ENCODE data around the gene CACNA1C. TPM values are rescaled to one million over a fixed set of nuclear protein-coding genes. Genes with fewer than 3 reads are reported as not detected.

The CACNA1C gene
- total RNA-seq, 1 experiment from 2014 or later: 3.7 TPM

DNA sequence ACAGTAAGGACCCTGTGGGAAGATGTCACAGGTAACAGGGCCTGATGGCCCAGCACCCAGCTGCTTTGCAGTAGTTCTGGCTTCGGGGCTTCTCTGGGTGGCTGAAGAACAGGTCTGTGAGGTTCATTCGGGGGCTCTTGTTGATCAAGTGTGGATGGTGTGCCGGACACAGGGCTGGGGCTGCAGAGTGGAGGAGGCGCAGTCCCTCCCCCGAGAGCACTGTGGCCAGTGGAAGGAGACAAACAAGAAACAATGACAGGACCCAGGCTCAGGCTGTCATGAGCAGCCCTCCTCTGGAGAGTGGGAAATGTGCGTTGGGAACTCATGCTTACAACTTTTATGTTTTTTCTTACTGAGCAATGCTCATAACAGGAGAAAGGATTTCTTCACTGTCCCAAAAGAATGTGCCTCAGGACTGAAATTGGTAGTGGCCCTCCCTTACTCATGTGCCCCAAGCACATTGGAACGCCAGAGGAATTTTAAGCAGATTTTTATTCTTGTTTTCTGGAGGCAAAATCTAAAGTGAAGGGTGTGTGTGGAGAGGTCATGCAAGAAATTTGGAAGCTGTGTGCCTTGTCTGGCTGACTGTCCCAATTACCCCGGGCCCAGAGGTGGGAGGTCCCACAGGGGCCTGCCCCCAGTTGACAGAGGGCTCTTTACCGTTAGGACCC is 233.8 kb downstream of the CACNA1C start:
- H3K27ac ChIP-seq (ENCODE audit: low read depth, low read length, poor library complexity, severe bottlenecking): no peak overlapping the region
- H3K27me3 ChIP-seq (replicated peaks; ENCODE audit: insufficient read depth, low read depth, low read length, poor library complexity): no peaks in the 10 kb centered on the region
- no TSS peak for BruUV-seq (replicated peaks)
- DNase-seq (ENCODE audit: low spot score): no peak
- ChIA-PET POLR2A (ENCODE audit: low non-redundant PET) (no interaction called here), CTCF (interaction anchor here (1.0 kb wide), 1 partner anchor 231 kb away, joined by 3 read pairs; no protein-coding TSS in a partner anchor)
- H3K9me3 ChIP-seq (ENCODE audit: low read depth, low read length, poor library complexity, severe bottlenecking): peaks cover under 1% of the 10 kb centered on the region
- H3K36me3 ChIP-seq (ENCODE audit: insufficient read depth, low read length, poor library complexity, severe bottlenecking): no peaks in the 10 kb centered on the region
- no peak overlapping the region for H3K4me3 ChIP-seq (ENCODE audit: low read depth, low read length, poor library complexity, severe bottlenecking)
- intact Hi-C loops (cut with micrococcal nuclease; ENCODE audit: unreplicated experiment): loop anchor here (5.0 kb wide), 1 partner anchor 296 kb away; no protein-coding TSS in a partner anchor
- TF ChIP-seq EZH2 (IDR thresholded peaks at IDR 0.05; ENCODE audit: borderline replicate concordance, low read depth, low read length, poor library complexity, severe bottlenecking): no peak
- TF ChIP-seq, protein P1, sequence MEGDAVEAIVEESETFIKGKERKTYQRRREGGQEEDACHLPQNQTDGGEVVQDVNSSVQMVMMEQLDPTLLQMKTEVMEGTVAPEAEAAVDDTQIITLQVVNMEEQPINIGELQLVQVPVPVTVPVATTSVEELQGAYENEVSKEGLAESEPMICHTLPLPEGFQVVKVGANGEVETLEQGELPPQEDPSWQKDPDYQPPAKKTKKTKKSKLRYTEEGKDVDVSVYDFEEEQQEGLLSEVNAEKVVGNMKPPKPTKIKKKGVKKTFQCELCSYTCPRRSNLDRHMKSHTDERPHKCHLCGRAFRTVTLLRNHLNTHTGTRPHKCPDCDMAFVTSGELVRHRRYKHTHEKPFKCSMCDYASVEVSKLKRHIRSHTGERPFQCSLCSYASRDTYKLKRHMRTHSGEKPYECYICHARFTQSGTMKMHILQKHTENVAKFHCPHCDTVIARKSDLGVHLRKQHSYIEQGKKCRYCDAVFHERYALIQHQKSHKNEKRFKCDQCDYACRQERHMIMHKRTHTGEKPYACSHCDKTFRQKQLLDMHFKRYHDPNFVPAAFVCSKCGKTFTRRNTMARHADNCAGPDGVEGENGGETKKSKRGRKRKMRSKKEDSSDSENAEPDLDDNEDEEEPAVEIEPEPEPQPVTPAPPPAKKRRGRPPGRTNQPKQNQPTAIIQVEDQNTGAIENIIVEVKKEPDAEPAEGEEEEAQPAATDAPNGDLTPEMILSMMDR (conservative IDR thresholded peaks at IDR 0.05; ENCODE audit: low read depth, low read length): no peak
- peaks cover 81% of the 10 kb centered on the region for H3K4me1 ChIP-seq (ENCODE audit: insufficient read depth, low read length, poor library complexity, severe bottlenecking)

DNA sequence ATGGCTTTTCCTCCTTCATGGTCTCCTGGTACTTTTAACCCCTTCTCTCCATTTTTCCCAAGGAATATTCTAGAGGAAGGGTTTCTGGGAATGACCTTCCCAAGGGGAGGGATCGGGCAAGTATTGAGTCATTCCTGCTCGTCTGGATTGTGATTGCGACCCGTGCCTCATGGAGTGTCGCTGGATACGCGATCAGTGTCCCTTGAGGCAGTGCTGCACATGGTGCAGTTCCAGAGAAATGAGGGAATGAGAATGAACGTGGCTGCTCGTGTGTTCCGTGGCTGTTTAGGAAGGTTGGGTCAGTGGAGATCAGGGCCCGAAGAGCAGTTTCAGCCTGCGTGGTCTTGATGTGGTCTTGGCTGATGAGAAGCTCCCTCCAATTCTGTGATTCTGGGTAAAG is 234.4 kb downstream of the CACNA1C start:
- TF ChIP-seq EZH2 (IDR thresholded peaks at IDR 0.05; ENCODE audit: borderline replicate concordance, low read depth, low read length, poor library complexity, severe bottlenecking): no peak
- TF ChIP-seq, protein P1 (conservative IDR thresholded peaks at IDR 0.05; ENCODE audit: low read depth, low read length): no peak
- ChIA-PET CTCF (no interaction called here), POLR2A (ENCODE audit: low non-redundant PET) (interaction anchor here (0.6 kb wide), 1 partner anchor 23 kb away, joined by 3 read pairs; no protein-coding TSS in a partner anchor)
- Histone ChIP-seq H3K27ac (ENCODE audit: low read depth, low read length, poor library complexity, severe bottlenecking) (no peak overlapping the region), H3K27me3 (replicated peaks; ENCODE audit: insufficient read depth, low read depth, low read length, poor library complexity) (no peaks in the 10 kb centered on the region), H3K4me1 (ENCODE audit: insufficient read depth, low read length, poor library complexity, severe bottlenecking) (peaks cover 80% of the 10 kb centered on the region), H3K9me3 (ENCODE audit: low read depth, low read length, poor library complexity, severe bottlenecking) (no peaks in the 10 kb centered on the region), H3K4me3 (ENCODE audit: low read depth, low read length, poor library complexity, severe bottlenecking) (no peak overlapping the region), H3K36me3 (ENCODE audit: insufficient read depth, low read length, poor library complexity, severe bottlenecking) (no peaks in the 10 kb centered on the region)
- DNase-seq (ENCODE audit: low spot score): no peak
- BruUV-seq (replicated peaks): no TSS peak
- intact Hi-C loops (cut with micrococcal nuclease; ENCODE audit: unreplicated experiment): loop anchor here (5.0 kb wide), 1 partner anchor 295 kb away; no protein-coding TSS in a partner anchor

DNA sequence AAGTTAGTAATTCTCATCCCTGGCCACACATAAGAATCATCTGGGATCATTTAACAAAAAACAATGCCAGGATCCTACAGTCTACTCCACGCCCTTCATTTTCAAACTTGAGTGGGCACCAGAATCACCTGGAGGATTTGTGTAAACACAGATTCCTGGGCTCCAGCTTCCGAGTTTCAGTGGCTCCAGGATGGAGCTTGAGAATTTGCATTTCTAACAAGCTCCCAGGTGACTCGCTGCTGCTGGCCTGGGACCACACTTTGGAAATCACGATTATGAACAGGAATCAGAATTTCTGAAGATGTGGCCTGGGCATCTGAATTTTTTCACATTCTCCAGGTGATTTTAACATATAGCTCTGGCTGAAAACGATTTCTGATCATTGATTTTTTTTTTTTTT is 234.8 kb downstream of the CACNA1C start:
- Histone ChIP-seq H3K36me3 (ENCODE audit: insufficient read depth, low read length, poor library complexity, severe bottlenecking) (no peaks in the 10 kb centered on the region), H3K4me1 (ENCODE audit: insufficient read depth, low read length, poor library complexity, severe bottlenecking) (peaks cover 76% of the 10 kb centered on the region), H3K4me3 (ENCODE audit: low read depth, low read length, poor library complexity, severe bottlenecking) (no peak overlapping the region), H3K9me3 (ENCODE audit: low read depth, low read length, poor library complexity, severe bottlenecking) (no peaks in the 10 kb centered on the region), H3K27me3 (replicated peaks; ENCODE audit: insufficient read depth, low read depth, low read length, poor library complexity) (no peaks in the 10 kb centered on the region), H3K27ac (ENCODE audit: low read depth, low read length, poor library complexity, severe bottlenecking) (no peak overlapping the region)
- BruUV-seq (replicated peaks): no TSS peak
- CTCF ChIA-PET: no interaction called here
- no peak for TF ChIP-seq EZH2 (IDR thresholded peaks at IDR 0.05; ENCODE audit: borderline replicate concordance, low read depth, low read length, poor library complexity, severe bottlenecking)
- TF ChIP-seq, protein P1 (conservative IDR thresholded peaks at IDR 0.05; ENCODE audit: low read depth, low read length): no peak
- POLR2A ChIA-PET (ENCODE audit: low non-redundant PET): interaction anchor here (0.6 kb wide), 1 partner anchor 24 kb away, joined by 3 read pairs; no protein-coding TSS in a partner anchor
- DNase-seq (ENCODE audit: low spot score): no peak
- intact Hi-C loops (cut with micrococcal nuclease; ENCODE audit: unreplicated experiment): loop anchor here (5.0 kb wide), 1 partner anchor 295 kb away; no protein-coding TSS in a partner anchor

Data from A673 (cell line).